ENCODE results near the gene ZIC4. TPM values are rescaled to one million over a fixed set of nuclear protein-coding genes. Genes with fewer than 3 reads are reported as not detected.

Gene ZIC4
- total and polyA plus RNA-seq, 10 of the 15 experiments (the other 5 are each of a cell fraction or from before 2014, with no cell fraction given): not detected

- no peak for TF ChIP-seq SUPT20H (IDR thresholded peaks at IDR 0.05; ENCODE audit: borderline replicate concordance, control insufficient read depth, low read depth, low read length)
- no peak for TF ChIP-seq E2F4 (IDR thresholded peaks at IDR 0.05; ENCODE audit: low read depth, low read length)
- TF ChIP-seq, protein P1, sequence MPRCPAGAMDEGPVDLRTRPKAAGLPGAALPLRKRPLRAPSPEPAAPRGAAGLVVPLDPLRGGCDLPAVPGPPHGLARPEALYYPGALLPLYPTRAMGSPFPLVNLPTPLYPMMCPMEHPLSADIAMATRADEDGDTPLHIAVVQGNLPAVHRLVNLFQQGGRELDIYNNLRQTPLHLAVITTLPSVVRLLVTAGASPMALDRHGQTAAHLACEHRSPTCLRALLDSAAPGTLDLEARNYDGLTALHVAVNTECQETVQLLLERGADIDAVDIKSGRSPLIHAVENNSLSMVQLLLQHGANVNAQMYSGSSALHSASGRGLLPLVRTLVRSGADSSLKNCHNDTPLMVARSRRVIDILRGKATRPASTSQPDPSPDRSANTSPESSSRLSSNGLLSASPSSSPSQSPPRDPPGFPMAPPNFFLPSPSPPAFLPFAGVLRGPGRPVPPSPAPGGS (IDR thresholded peaks at IDR 0.05; ENCODE audit: borderline replicate concordance, insufficient read depth, low read depth, low read length, poor library complexity, severe bottlenecking): no peak
- TF ChIP-seq RFX5 (IDR thresholded peaks at IDR 0.05; ENCODE audit: low read depth, low read length): no peak
- no peak for TF ChIP-seq CREB1 (IDR thresholded peaks at IDR 0.05; ENCODE audit: low read depth)
These were observed 14.3 kb downstream of the ZIC4 start (continued) for GRCh38 chr3:147391781-147392624.

- DNase-seq (ENCODE audit: low read depth, low spot score): no peak
- 58% methylated on average over 62 of the region's 77 CpGs for WGBS (ENCODE audit: insufficient coverage, insufficient replicate concordance, low lambda C conversion rate, missing lambda C conversion rate)
- in situ Hi-C loops (cut with MboI) (no loop called here), intact Hi-C loops (cut with micrococcal nuclease; ENCODE audit: unreplicated experiment) (no loop called here)
- no peak overlapping the region for H2AFZ ChIP-seq (ENCODE audit: control insufficient read depth, low read depth, low read length)
- ChIA-PET SMC1A (ENCODE audit: uncharacterized antibody, unreplicated experiment) (no interaction called here), CTCF (interaction anchor here (1.1 kb wide), 1 partner anchor 71 kb away, joined by 3 read pairs; no protein-coding TSS in a partner anchor), RAD21 (ENCODE audit: unreplicated experiment) (no interaction called here), POLR2A (no interaction called here)
- no peaks in the 10 kb centered on the region for H3K36me3 ChIP-seq (ENCODE audit: control insufficient read depth in 2 of 2, insufficient read depth in 2 of 2, low read length in 1 of 2)
- H4K20me1 ChIP-seq (ENCODE audit: control insufficient read depth, insufficient read depth): no peaks in the 10 kb centered on the region
- no peak overlapping the region for H3K9ac ChIP-seq (ENCODE audit: control insufficient read depth, insufficient read depth, low read length)
- H3K27ac ChIP-seq (ENCODE audit: control insufficient read depth, insufficient read depth): no peak overlapping the region
- no peak for ATAC-seq
- H3K4me1 ChIP-seq (ENCODE audit: control insufficient read depth, insufficient read depth, low read length): no peaks in the 10 kb centered on the region
- peaks cover 8% of the 10 kb centered on the region for H3K9me3 ChIP-seq (replicated peaks; ENCODE audit: control insufficient read depth, insufficient read depth, low read length)
- no TSS peak for BruUV-seq (replicated peaks)
- TF ChIP-seq RELA (IDR thresholded peaks at IDR 0.05; ENCODE audit: borderline replicate concordance, partially characterized antibody) (no peak), JUNB (IDR thresholded peaks at IDR 0.05) (no peak)
- TF ChIP-seq, protein P2, sequence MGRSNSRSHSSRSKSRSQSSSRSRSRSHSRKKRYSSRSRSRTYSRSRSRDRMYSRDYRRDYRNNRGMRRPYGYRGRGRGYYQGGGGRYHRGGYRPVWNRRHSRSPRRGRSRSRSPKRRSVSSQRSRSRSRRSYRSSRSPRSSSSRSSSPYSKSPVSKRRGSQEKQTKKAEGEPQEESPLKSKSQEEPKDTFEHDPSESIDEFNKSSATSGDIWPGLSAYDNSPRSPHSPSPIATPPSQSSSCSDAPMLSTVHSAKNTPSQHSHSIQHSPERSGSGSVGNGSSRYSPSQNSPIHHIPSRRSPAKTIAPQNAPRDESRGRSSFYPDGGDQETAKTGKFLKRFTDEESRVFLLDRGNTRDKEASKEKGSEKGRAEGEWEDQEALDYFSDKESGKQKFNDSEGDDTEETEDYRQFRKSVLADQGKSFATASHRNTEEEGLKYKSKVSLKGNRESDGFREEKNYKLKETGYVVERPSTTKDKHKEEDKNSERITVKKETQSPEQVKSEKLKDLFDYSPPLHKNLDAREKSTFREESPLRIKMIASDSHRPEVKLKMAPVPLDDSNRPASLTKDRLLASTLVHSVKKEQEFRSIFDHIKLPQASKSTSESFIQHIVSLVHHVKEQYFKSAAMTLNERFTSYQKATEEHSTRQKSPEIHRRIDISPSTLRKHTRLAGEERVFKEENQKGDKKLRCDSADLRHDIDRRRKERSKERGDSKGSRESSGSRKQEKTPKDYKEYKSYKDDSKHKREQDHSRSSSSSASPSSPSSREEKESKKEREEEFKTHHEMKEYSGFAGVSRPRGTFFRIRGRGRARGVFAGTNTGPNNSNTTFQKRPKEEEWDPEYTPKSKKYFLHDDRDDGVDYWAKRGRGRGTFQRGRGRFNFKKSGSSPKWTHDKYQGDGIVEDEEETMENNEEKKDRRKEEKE (IDR thresholded peaks at IDR 0.05): no peak
- no peaks in the 10 kb centered on the region for H3K79me2 ChIP-seq (ENCODE audit: control insufficient read depth, insufficient read depth, low read length)
- H3K4me2 ChIP-seq (ENCODE audit: control insufficient read depth, insufficient read depth): no peak overlapping the region
- FAIRE-seq: no peak
- H3K4me3 ChIP-seq: no peak overlapping the region
- peaks cover 1 to 16% of the 10 kb centered on the region in 2 experiments for H3K27me3 ChIP-seq (replicated peaks in 1 of 2; ENCODE audit: control insufficient read depth in 2 of 2, insufficient read depth in 2 of 2, low read length in 1 of 2)
These were observed 15.5 kb downstream of the ZIC4 start for GRCh38 chr3:147390589-147391569.

Data from GM12878 (cell line).